Smooth muscle cell of the brain vasculature (primary cell): ENCODE measurements around the gene NR2C2AP.

Experiments
- DNase-seq: peaks from one replicate; pipeline ENCODE4 v3.0.0-alpha.2; 2012; ENCODE audit warnings: low read depth, low spot score

NR2C2AP gene

DNA sequence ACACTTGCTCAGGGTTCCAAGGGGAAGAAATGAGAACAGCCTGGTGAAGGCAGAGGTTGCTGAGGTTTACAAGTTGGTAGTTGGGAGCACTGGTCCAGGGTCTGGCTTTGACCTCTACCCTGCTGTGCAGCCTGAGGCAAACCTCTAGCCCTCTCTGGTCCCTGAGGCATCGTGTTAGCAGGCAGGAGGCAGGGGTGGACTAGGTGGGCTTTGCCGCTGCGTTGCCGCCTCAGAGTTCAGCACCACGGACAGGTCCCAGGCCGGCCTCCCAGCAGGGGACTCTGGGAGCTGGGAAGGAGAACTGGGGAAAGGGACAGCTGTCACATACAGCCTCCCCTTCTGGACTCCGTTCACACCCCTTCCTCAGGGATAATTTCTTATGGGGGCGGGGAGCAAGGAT lies 11.7 kb upstream of the NR2C2AP start:
- DNase-seq, result no peak

DNA sequence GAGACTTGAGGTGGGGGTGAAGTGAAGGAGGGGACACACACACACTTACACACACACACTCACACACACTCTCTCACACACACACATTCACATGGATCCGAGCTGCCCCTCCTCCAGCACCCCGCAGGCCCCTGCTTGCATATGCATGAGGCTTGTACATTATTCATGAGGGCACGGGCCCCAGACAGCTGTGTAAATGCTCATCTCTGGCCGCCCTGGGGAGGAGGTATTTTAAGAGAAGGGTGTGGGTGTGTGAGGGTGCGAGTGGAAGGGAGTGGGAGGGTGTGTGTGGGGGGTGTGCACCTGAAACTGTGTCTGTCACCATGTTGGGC lies 10.9 kb upstream of the NR2C2AP start:
- DNase-seq, result no peak

DNA sequence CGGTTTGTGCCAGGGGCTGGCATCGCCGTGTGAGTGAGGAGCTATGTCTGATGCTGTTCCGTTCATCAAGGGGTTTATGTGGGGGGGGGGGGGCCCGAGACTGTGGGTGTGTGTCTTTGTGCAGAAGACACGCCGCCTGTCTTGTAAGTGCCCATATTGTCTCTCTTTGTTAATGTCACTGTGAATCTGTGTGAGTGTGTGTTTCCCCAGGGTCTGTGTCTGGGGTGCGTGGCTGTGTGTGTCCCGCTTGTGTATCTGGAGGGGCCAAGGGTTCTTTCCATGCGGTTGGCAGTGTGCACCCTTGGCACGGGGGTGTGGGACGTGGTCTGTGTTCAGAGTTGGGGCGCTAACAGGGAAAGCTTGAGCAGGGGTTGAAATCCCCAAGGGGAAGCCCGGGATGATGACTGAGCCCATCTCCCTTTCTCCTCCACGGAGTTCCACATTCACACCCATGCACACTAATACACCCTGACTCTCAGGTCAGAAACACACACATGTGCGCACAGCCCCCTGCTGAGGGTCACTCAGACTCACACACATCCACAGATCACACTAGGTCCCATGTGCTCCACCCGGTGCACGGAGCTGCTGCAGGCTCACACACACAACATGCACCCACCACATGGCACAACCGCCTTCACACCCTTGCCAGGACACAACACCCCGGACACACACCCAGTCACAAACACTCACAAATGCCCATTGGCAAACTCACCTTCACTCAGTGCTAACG lies 10.4 kb upstream of the NR2C2AP start:
- DNase-seq, result no peak

DNA sequence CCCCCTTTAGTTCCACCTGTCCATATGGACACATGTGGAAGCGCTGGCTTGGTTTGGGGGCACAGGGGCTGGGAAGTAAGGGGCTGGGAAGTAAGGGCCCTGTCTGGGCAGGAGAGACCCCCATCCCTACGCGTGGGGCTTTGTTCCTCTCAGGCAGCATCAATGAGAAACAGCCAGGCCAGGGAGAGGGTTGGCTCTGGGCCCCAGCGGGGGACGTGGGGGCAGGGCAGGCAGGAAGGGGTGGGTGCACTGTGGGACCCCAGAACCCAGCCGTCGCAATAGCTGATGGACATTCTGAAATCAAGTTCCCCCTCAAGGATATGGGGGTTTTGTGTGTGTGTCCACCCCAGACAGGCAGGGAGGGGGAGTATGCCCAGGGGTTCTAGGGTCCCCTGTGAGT lies 9.7 kb upstream of the NR2C2AP start:
- no peak for DNase-seq

DNA sequence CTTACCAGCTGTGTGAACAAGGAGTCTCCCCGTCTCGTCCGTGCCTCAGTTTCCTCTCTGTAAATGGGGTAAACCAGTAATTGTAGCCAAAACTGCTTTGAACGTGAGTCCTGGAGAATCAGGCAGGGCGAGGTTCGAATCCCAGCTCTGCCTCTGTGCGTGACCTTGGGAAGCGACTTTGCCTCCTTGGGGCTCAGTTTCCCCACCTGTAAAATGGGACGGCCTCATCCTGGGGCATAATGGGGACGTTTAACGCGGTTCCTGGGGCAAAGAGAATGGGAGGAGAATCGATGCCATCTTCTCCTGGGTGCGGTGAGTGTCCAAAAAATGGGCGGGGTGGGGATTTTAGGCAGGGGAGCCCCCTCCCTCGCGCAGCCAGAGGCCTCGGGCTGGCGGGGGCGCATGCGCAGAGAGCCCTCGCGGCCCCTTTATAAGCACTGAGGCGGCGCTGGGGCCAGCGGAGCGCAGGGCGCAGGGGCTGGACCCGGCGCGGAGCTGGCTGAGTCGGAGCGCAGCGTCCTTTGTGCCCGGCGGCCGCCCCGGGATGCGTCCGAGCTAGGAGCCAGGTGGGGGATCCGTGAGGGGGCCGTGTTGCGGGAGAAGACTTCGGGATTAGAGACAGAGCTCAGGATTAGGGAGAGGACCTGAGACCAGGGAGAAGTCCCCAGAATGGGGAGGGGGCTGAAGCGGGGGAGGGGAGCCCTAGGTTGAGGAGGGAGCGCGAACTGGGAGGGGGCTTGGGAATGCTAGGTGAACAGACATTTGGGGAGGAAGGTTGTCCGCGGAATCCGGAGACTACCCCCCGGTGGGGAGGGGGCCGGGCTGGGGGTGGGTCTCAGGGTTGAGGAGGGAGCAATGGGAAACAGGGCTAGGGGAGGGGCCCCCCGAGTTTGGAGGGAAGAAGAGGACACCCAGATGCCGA lies 8.5 kb upstream of the NR2C2AP start, which contains the start of gene NCAN:
Gene NCAN (plus strand): TSS at position 460 of the 922 bp plus-strand sequence. CDS start 4,996 bp downstream, outside the sequence.
- no peak for DNase-seq

DNA sequence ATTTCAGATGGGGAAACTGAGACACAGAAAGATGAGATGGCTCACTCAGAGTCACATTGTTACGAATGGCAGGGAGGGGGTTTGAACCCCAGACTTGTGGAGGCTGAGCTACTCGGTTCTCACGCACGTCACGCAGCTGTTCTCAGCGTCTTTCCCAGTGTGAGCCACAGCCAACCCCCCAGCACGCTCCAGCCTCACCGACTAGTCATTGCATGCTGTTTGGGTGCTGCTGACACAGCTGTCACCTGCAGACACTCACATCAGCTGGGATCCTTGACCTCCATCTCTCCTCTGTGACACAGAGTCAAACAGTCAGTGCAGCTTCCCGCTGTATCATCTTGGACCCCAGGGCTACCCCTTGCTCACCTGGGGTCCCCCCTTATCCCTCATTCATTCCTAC lies 6.2 kb upstream of the NR2C2AP start:
- no peak for DNase-seq

DNA sequence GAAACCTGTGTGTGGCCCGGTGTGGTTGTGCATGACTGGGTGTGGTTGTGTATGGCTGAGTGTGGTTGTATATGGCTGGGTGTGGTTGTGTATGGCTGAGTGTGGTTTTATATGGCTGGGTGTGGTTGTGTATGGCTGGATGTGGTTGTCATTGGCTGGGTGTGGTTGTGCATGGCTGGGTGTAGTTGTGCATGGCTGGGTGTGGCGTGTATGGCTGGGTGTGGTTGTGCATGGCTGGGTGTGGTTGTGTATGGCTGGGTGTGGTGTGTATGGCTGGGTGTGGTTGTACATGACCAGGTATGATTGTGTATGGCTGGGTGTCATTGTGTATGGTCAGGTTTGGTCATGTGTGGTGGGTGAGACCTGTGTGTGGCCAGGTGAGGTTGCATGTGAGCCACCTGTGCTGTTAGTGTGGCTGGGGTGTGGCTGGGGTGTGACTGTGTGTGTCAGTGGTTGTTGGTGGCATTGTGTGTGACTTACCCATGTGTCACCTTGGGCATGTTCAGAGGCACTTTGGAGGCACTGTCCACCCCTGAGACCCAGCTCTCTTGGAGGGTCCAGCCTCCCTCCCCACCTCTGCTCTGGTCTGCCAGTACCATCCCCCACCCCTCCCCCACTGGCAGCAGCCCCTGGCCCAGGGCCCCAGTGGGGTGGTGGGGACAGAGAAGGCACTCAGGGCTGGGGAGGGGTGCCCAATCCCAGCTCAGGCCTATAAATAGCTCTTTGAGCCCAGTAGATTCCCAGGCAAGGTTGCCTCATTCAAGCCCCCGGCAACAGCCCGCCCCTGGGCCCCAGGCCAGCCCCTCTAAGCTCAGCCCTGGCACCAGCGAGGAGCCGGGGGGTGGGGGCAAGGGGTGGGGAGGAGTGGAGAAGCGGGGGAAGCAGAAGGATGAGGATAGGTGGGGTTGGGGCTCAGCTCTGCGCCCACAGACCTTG lies 4.7 kb upstream of the NR2C2AP start:
- DNase-seq, result no peak

DNA sequence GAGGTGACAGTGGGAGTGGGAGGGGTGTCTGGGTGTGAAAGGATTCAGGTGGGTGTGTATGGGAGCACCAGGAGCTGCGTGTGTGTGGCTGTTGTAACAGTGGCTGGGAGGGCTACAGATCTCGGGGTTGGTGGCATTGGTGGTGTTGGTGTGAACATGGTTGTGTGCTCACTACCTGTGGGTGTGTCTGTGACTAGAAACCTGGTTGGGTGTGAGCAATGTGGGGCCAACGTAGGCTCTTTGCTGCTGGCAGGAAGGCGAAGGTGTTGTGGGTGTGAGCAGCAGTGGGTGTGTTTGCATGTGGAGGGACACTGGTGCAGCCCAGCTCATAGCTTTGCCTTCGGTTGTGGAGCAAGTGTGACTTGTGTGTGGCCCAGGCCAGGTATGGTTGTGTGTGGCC lies 3.7 kb upstream of the NR2C2AP start:
- no peak for DNase-seq

DNA sequence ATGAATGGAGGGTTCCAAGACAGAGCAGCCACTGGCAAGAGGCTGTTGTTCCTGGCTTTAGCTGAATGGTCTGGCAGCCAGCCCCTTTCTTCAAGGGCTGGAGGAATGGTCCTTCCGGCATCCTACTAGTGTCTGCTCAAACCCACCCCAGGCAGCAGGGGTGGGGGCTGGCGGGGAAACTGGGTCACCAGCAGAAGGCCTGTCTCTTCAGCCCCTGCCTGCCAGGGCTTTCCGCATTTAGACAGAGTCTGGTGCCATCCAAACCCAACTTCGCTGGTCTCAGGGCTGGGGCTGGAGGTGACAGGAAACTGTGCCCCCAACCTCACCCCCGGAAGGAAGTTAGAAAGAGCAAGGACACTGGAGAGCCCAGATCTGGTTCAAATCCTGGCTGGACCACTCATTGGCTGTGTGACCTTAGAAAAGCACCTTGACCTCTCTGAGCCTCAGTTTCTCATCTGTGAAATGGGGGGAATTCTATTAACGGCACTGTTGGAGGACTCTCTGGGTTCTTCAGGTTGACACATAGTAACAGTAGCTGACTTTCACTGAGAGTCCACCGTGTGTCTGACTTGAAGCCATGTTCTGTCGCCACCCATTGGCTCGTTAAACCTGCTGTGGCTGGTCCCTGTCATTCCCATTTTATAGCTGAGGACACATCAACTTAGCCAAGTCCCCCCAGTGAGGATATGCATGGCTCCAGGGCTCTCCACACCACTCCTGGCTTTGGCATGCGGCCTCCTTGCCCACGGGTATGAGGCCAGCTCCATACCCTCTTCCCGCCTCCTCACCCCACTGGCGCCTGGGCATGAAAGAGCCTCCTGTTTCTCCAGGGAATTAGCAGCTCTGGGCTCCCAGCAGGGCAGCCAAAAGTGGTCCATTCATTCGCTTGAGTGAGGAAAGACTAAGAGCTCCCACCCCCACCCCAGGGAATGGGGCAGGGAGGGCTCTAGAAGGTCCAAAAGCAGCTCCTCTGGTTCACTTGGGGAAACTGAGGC lies 2.5 kb upstream of the NR2C2AP start:
- no peak for DNase-seq

DNA sequence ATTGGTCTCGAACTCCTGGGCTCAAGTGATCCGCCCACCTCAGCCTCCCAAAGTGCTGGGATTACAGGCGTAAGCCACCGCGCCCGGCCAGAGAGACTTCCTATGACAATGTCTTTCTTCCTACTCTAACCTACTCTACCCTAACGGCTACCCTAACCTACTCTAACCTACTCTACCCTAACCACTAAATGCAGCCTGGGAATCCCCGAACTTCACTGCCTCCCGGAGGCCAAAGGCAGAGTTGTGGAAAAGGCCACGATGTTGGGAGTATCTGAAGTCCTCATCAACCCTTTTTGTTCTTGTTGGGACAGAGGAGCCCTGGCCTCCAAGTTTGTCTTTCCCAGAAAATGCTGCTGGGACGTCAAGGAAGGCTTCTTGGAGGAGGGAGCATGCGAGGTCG lies 967 bp upstream of the NR2C2AP start:
- DNase-seq, result no peak

DNA sequence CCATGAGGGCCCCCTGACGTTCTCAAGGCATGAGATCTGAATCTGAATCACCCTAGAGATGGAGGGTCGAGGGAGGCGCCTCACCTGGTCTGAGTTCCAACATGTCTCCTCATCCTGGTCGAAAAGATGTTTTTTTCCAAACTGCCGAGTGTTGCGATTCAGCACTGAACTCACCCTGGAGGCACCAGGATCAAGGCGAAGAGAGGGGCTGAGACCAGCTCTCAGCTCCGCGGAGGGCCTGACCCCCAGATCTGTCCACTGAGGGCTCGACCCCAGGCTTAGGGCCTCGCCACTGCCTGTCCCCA lies 555 bp downstream of the NR2C2AP start:
- no peak for DNase-seq

DNA sequence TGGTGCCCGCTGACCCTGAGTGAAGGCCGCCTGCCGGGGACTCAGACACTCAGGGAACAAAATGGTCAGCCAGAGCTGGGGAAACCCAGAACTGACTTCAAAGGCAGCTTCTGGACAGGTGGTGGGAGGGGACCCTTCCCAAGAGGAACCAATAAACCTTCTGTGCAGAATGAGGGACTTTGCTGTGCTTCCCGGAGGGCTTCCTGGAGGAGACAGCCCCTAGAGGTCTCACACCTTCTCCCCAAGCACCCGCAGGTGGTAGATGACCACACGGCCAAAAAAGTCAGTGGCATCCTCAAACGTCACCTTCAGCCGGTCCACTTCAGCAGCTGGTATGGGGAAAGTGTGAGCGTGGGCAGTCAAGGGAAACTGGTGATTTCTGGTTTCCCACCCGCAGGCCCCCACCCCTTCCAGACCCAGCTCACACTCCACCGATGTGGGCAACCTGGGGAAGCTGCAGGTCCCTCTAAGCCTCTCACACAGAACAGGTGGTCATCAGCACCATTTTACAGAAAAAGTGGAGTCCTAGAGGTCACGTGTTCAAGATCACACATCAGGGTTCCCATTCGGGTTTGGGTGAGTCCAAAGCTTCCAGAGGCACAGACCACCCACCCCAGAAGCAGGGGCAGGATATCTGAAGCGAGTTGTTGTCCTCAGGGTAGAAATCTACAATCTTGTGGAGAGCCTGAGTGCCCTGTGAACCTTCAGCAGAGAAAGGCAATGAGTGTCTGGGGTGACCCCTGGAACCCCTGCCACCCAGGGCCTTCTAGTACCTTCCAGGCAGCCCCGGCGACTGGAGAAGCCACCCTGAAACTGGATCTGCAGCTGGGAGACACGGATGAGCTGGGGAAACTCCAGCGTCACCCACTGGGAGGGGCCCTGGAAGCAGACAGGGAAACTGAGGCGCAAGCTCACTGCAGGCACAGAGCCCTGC lies 1.2 kb downstream of the NR2C2AP start:
- DNase-seq, result no peak

DNA sequence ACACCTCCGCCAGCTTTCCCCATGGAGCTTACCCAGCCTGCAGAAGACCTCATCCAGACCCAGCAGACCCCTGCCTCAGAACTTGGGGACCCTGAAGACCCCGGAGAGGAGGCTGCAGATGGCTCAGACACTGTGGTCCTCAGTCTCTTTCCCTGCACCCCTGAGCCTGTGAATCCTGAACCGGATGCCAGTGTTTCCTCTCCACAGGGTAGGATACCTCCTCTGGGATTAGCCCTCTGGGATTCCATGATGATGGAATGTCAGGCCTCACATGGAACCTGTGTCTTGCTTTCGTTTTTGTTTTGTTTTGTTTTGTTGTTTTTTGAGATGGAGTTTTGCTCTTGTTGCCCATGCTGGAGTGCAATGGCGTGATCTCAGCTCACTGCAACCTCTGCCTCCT lies 9.3 kb downstream of the NR2C2AP start:
- DNase-seq, result no peak

DNA sequence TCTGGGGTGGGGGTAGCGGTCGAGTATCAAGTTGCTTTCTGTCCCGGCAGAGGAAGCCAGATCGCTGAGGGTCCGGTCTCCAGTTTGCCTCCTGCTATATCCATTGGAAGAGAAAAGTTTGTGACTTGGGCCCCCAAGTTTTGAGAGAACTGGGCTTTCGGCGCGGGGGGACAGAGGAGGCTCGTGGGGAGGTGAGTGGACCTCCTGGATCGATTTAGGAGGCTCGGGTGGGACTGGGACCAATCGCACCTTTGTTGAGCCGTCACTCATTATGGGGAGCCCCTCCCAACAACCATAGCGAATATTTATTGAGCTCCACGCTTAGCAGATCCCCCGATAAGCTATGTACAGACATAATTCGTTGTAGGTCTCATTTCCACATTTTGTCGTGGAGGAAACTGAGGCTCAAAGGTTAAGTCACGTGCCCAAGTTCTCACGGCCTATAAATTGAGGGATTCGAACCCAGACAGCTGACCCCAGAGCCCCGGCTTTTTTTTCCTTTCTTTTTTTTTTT lies 10.2 kb downstream of the NR2C2AP start:
- no peak for DNase-seq

DNA sequence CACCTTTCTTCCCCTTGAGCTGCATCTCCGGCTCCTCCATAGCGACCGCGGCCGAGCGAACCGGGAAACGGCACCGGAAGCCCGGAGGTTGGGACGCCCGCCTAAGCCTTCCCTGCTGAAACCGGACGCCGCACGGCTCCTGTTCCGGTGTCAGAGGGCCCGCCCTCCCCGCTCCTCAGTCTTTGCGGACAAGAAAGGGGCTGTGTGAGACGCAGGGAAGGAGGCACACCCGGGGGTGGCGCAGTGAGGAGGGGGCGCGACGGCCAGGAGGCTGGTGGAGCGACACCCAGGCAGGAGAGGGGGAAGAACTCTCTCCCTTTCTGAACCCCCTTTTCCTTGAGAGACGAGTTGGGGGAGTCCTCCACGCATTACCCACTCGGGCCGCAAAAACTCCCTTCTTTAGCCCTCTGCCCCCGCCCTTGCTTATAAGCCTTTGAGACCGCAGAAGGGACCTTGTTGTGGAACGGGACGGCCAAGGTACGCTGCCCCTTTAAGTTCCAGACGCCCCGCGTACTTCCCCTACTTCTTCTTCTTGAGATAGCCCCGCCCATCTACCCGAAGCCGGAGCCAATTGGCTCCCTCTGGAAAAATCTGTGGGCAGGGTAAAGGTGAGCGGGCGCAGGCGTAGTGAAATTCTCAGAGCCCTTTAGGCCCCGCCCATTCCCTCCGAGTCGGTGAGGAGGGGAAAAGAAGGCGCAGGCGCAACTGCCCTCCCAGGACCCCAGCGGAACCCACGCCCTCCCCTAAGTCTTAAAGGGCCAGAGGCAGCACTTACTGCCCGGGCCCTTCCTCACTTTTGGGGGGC lies 10.9 kb downstream of the NR2C2AP start, which contains the start of the genes BORCS8 and RFXANK:
Gene BORCS8 (minus strand): TSS at position 75 of the 805 bp plus-strand sequence. CDS start 35 bp downstream, at position 40.
Gene RFXANK (plus strand): TSS at position 181 of the 805 bp plus-strand sequence. CDS start 1,689 bp downstream, outside the sequence.
- DNase-seq, result peak; percentile 98

DNA sequence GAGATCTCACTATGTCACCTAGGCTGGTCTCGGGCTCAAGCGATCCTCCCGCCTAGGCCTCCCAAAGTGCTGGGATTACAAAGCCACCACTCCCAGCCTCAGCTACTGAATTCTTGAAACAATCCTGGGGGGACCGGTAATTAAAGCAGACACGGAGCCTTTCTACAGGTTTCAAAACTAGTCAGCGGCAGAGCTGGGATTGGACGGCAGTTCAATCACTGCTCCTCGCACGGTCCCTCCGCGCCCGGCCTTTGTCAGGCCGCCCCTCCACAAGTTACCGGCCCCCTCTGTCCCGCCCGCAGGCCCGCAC lies 11.5 kb downstream of the NR2C2AP start:
- no peak for DNase-seq

DNA sequence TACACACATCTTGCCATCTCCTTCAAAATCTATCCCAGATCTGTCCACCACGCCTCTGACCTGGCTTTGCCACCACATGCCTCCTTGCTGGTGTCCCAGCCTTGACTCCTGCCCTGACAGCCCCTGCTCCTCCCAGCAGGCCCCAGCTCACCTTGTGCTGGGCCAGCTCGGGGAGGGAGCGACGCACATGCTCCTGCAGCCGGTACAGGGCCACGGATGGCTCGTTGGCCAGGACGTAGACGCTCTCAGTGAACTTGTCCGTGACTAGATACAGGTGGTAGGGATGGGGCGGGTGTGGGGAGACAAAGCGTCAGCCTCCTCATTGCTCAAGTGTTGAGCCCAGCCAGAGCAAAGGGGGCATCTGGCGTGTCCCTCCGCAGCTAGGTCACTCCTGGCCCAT lies 16.5 kb downstream of the NR2C2AP start:
- DNase-seq, result no peak
